GM10266 (cell line): ENCODE measurements around the gene DNAJC19.

Source experiments
- DNase-seq: peaks from one replicate; pipeline ENCODE4 v3.0.0; 2012; ENCODE audit errors: extremely low spot score
- CTCF ChIP-seq: IDR thresholded peaks from 2 replicates; pipeline ENCODE4 v1.5.1; 2012; ENCODE audit warnings: mild to moderate bottlenecking, low read depth; ENCODE audit not compliant: control insufficient read depth, insufficient read depth; ENCODE audit errors: missing control alignments

The DNAJC19 gene

GRCh38 chr3:180980611-180981010 lies 8.9 kb downstream of the DNAJC19 start:
- TF ChIP-seq CTCF, result no peak
- no peak for DNase-seq

DNA sequence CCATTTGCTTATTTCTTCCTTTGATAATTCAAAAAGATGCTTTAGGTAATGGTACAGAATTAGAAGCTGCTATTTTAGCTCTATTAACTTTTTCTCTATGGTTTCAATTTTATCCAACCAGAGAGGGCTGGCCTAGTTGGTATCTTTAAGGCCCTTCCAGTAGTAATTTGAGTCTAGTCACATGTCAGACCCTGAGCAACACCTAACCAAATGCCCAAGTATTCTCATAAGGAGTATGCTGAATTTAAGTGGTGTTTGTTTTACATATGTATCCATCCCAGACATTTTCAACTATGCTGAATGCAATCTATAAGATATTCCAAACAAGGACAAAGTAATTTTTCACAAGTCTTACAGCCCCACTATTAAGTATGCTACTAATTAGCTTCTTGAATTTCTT lies 9.6 kb downstream of the DNAJC19 start:
- DNase-seq, result no peak
- TF ChIP-seq CTCF, result no peak

- no peak for DNase-seq
- TF ChIP-seq CTCF, result no peak
Observed at GRCh38 chr3:180977498-180977897, 12.0 kb downstream of the DNAJC19 start.

DNA sequence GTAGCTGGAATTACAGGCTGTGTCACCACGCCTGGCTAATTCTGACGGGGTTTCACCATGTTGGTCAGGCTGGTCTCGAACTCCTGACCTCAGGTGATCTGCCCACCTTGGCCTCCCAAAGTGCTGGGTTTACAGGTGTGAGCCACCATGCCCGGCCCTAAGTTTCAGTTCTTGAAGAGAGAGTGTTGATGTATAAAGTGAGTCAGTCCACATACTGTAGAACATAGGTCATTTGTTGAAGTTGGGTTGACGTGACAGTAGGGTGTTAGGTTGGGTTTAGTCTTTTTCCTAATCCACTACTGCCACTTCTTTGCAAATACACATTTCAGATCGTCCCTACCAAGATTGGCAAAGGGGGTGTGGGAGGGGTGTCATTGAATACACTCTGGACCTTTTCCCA lies 15.2 kb downstream of the DNAJC19 start:
- no peak for TF ChIP-seq CTCF
- no peak for DNase-seq

DNA sequence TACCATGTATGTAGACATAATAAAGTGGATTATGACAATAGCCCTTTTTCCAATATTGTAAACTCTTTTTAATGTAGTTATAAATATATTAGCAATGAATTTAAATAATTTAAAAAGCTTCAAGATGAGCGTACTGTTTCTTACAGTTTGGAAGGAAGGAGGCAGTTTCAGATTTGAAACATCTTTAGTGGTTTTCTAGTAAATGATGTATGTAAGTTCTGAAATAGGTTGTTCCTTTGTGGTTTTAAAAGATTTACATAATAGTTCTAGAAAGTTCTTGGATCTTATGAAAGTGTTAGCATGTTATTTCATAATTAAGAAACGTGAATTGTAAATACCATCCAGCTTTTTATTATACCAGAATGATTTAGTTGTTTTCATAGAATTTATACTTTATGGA lies 16.0 kb downstream of the DNAJC19 start:
- DNase-seq, result no peak
- TF ChIP-seq CTCF, result no peak

GRCh38 chr3:180970931-180971330 lies 18.6 kb downstream of the DNAJC19 start:
- DNase-seq, result no peak
- no peak for TF ChIP-seq CTCF

DNA sequence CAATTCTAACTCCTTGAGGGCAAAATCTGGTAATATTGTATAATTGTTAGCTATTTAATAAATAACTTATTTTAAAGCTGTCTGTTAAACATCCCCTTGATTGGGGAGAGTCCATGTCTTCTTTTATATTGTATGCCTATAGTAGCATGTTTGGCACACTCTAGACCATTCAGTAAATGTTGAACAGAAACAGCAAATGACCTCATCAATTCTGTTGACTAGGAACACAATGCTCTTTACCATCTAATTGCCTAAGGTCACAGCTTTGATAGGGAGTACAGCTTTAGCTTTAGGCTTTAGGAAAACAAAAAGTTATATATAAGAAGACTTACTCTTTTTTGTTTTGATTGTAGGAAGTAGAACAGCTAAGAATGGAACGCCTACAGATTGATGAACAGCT lies 27.0 kb downstream of the DNAJC19 start:
- no peak for DNase-seq
- no peak for TF ChIP-seq CTCF

GRCh38 chr3:180961552-180961951 lies 28.0 kb downstream of the DNAJC19 start:
- TF ChIP-seq CTCF, result no peak
- no peak for DNase-seq
